Retina (tissue), 1 donor: ENCODE measurements around the gene ALK.

Experiments
- DNase-seq: peaks from one replicate; pipeline ENCODE4 v3.0.0-alpha.2; 2016

ALK gene

DNA sequence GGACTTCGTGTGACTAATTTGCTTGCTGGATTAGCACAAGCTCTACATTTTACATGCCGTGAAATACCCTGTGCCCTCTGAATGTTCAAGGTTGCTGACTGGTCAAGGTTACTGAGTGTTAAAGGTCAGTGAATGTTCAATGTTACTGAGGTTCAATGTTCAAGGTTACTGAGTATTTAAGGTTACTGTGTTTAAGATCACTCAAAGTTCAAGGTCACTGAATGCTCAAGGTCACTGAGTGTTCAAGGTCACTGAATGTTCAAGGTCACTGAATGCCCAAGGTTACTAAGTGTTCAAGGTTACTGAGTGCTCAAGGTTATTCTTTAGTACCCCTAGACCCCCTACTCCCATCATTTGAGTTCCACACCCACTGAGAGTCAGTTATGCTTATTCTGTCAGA is 528.6 kb downstream of the ALK start:
- DNase-seq, result no peak

DNA sequence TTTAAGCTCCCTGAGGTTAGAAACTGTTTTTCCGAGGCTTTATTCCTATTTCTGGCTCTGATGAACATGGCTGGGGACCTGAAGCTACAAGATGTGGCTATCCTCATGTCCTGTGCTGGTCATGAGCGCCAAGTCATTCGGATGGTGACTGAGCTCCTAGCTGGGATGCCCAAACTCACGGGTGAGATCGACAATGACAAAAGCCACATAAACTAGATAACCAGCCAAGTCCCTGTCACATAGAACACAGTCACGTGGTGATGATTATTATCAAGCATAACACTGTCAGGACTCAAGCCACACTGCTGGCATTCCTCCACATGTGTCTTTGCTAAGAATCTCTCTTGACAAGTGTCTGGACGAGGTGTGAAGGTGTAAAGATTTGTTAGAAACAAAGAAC is 531.2 kb downstream of the ALK start:
- no peak for DNase-seq

DNA sequence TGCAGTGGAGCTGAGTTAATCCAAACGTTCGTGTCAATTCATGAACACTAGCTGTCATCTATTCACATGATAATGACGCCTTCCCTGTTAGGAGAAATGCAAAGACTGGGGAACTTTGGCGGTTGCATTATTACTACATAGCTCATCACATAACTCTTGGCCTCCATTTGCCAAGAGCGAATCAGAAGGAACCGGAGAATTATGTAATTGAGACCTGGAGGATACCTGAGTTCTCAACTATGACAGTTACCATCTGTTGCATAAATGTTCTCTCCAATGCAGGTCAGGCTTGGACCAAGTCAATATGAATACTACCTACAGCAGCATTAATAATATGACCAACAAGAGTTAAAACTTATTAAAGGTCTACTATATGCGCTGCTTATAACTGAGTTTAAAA is 531.7 kb downstream of the ALK start:
- DNase-seq, result no peak

DNA sequence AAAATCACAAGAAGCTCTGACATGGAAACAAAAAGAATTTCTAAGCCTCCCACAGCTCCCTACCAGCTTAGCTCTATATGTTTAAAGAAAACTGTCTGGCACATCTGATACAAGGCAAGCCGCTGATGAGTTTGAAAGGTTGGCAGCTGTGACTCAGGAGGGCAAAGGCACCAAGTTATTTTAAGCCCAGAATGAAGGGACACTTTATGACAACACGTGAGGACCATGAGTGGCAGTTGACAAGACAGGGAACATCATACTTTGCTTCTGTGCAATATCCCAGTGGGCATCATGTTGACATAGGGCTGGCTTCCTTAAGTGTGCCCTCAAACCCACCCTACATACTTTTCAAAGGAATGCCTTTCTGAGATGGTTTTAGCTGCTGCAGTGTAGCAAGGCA is 533.3 kb downstream of the ALK start:
- no peak for DNase-seq

DNA sequence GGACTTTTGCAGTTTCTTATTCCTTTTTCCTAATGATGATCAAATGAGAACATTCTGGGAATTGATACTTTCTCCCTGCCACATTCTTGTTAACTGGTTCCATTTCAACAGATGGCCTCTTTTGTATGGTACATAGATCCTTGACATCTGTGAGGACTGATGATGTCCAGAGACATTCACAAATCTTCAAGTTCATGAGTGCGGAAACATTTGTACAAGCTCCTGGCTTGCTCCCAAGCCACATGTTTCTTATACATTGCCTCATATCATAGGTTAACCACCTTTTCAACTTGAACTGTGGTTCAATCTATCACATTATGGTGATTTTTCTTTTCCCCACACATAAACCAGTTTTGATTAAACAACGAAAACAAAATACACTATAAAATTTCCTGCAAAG is 538.9 kb downstream of the ALK start:
- DNase-seq, result no peak

DNA sequence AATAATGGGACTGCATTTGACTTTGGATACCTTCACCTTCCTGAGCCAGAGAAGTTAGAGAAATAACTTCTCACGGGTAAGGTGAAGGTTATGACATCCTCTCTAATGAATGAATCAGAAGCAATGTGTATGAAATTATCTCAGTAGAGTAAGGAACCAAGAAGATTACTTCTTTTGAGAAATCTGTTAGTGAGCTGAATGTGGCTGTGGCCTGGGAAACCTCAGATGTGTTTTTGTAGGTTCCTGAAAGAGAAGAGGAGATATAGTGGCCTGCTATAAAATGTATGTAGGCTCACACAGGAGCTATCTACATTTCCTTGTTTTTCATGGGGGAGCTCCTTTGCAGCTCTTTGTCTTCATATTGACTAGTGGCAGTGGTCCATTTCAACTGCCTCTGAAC is 543.6 kb downstream of the ALK start:
- DNase-seq, result no peak

DNA sequence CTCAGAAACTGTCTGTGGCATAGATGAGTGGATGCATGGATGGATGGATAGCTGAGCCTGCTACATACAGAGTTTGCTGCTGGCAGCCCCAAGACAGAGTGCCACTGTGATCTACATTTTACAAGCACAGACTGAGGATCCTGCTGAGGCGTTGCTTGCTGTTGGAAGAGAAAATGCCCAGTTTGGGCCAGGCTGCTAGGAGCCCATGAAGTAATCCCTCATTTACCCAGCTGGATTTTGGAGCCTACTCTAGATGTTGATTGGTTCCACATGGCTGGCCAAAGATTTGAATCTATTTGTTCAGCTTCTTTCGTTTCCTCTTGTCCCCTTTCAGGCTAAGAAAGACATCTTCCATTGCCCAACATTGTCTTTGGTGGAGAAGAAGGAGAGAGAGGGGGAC is 544.8 kb downstream of the ALK start:
- DNase-seq, result no peak

DNA sequence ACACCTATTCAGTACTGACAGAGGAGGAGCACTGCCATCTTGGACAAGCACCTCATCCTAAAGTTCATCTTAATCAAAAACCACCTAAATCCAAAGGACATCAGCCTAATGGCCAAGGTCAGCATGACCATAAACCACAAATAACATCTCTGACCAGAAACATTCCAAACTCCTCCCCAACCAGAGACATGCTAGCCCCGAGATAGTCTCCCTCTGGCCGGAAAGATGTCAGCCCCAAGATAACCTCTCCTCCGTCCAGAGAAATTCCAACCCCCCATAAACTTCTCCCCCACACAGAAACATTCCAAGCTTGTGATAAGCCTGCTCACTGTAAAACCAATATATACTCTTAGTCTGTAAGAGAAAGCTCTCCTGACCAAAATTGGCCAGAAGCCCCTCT is 545.5 kb downstream of the ALK start:
- no peak for DNase-seq

DNA sequence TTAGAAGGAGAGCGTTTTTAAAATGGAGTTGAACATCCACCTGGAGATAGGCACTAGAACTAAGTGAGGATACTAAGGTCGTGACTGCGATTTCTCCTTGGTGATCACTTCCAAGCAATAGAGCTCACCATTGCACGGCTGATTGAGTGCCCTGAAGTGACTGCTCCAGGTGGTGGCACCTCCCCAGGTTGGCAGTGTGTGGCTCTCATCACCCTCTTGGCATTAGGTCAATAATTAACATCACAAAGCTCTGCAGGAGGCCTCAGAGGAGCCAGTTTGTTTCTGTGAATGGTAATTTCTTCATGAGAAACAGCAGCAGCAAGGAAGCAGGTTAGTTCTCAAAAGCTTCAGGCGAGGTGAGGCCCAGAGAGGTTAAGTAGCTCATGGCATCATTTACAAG is 546.6 kb downstream of the ALK start:
- DNase-seq, result no peak

DNA sequence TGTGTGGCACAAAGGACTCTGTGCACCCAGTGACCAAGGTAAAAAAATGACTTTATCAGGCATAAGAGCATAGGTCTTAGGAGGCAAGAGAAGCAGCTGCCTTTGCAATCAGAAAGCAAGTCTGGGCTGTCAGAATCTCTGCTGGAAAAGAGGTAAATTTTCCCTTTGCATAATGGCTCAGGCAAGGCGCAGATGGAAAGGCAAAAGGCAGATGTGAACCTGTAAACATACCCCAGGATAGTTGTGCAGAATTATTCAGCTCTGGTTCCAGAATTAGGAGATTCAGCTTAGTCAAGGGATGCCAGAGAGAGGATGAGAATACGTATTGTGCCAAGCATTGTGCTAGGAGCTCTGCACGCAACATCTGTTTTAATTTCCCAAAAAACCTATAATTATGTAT is 547.5 kb downstream of the ALK start:
- no peak for DNase-seq

DNA sequence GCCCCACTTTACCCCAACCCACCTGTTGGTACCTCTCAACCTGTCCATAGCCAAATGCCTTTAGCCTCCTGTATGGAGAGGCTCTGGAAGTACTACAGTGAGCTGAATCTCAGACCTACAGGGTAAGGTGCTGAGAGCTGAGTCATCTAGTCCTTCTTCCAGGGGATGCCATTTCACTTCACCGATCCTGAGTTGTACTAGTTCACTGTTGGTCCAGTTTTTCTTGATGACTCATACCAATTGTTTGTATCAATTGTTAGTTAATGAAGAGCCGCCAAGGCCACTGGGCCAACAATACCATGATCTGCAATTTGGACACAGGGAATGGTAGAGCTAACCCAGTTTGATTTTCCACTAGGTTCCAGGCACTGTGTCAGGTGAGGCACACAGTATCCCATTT is 549.2 kb downstream of the ALK start:
- no peak for DNase-seq

DNA sequence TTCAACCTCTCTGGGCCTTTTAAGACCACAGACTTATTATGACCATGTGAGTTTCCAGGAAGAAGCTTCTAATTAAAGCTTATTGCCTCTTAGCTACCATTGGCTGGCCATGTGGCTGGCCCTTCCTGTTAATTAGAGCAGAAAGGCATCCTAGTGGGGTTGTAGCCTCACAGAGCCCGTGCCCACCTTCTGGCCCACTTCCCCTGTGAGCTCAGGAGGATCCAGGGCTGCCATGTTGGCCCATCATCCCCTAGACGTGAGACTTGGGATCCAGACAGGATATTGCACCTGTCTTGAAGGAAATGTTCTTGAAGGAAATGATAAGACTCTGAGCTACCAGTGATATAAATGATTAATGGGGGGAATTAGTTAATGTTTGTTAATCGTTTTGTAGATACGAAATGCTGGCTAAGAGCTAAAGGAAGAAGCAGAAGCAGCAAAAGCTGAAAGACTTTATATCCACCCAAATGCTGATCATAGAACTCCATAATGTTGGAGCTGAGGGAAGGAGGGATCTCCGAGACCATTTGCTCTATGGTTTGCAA is 550.7 kb downstream of the ALK start:
- no peak for DNase-seq

DNA sequence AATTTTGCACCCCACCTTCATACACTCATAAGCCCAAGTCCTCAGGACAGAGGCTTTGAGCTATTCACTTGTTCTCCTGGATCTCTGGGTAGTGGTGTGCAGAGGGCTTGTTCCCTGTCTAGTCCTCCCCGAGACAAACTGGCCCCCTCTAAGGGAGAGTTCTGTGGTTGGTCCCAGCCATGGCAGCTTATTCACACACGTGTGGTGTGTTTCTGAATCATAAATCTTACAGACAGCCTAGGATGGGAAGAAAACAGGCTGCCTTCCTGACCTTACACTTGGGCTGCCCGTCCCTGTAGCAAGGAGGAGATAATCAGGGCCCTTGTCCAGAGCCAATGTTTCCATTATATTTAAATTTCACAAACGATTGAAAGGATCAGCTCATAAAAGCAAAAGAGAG is 551.2 kb downstream of the ALK start:
- DNase-seq, result no peak

DNA sequence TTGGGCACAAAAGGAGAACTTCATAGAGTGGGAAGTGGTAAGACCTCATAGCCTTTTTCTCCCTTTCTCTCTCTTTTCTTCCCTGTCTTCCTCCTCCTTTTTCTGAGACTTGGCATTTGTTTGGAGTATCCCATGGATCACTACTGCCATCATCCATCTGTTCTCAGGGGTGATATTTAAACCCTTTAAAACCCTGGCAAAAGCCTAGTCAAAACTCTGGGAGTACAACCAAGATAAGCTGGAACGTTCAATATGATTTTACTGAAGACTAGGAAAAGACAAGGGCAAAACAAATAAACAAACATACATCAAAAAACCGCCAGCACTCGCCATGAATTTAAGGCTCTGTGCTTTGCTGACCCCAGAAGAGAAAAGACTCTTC is 552.7 kb downstream of the ALK start:
- no peak for DNase-seq

DNA sequence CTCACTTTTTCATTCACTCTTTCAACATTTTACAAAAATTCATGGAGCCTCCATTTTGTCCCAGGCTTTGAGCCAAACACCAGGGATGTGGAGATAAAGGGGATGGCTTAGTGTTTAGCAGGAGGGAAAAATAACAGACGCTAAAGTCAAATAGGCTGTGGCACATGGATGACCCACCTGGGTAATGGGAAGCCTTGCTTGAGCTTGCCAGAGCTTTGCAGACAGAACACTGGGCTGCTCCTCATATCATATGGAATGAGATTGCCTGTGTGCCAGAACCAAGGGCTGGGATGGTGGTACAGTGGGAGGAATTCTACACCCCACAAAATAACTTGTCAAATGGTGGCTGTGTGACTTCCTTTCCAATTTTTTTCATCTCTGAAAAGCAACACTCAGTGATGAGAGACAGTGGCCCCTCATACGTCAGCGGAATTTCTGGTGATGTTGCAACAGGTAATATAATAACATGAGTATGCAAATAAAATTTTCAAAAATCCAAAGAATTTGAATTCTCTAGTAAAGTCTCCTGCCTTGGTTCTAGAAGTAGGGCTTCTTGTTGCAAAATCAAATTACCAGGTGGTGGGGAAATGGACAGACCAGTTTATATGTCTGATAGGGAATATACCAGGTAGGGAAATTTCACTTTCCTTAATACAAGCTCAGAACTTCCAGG is 553.3 kb downstream of the ALK start:
- no peak for DNase-seq

DNA sequence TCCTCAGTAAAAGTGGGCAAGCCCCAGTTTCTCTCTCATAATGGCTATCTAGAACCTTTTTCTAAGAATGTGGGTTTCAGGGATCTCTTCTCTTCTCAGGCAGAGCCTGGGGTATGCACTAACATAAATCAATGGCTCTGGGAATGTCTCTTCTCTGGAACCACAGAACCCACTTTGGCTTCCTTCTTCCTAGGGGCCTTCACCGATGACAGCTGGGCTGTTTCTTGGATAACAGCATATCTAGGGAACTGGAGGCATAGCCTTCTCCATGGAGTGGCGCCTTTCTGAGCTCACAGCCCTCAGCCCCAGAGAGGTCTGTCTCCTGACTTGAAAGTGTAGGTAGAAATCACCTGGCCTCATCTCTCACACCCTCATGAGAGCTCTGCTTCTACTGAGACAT is 558.3 kb downstream of the ALK start:
- no peak for DNase-seq

DNA sequence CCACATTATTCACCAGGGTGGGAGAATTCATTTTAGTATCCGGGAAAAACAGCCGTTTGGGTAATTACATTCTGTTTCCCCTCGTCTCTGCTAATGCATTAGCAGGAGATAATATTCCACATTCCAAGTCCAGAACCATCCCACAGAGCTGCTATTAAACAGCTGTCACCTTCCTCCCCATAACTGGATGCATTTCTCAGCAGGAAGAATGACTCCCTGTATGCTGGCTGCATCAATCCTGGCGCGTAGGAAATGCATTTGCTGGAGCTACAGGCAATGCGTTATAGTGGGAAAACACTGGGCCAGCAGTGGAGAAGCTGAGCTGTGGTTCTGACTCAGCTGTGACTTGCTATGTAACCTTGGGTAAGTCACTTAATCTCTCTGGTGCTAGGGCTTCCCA is 560.2 kb downstream of the ALK start:
- DNase-seq, result no peak

DNA sequence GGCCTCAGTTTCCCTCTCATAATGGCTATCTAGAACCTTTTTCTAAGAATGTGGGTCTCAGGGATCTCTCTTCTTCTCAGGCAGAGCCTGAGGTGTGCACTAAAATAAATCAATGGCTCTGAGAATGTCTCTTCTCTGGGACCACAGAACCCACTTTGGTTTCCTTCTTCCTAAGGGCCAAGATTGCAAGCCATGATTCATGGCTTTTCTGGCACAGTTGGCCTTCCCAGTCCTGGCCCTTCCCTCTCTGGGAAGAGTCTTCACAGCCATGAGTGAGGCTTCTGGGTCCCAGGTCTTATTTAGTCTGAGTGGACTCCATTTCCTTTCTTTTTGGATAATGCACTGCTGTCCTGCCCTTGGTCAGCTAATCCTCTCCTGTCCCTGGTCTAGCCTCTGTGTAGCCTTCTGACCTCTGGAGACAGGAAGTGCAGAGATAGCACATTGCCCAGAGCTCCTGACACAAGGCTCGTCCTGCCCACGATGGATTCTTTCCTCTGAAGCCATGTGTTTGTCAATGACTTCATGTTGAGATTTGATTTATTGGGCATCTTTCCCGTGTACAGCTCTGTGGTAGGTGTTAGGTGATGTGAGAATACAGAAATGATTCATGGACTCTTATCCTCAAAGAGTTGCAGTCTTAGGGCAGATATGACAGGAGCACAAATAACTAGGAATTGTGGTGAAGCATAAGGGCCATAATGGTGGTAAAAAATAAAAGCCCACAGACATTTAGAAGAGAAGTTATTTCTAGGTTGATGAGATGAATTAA is 561.2 kb downstream of the ALK start:
- DNase-seq, result no peak

DNA sequence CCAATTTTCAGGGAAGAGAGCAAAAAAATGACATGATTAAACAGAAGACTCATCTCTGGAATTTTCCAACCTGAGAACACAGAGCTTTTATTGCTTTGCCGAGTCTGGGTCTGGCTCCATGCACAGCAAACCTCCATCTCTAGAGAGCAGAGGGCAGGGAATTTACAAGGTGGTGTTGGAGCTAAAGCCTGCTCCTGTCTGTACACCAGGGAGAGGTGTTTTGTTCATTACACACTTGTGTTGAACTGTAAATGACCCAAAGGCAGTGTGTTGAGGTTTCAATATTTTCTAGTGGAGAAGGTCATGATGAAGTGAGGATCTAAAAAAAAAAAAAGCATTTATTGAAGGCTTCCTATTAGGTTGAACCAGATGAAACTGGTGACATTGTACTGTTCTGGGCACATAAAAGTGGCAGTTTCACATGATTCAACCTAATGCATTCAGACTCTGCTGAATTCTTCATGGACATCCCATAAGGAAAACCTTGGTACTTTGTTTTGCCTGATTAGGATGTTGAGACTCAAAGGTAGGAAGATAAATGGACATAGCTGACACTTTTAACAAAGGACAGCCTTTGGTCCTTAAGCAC is 567.9 kb downstream of the ALK start:
- no peak for DNase-seq

DNA sequence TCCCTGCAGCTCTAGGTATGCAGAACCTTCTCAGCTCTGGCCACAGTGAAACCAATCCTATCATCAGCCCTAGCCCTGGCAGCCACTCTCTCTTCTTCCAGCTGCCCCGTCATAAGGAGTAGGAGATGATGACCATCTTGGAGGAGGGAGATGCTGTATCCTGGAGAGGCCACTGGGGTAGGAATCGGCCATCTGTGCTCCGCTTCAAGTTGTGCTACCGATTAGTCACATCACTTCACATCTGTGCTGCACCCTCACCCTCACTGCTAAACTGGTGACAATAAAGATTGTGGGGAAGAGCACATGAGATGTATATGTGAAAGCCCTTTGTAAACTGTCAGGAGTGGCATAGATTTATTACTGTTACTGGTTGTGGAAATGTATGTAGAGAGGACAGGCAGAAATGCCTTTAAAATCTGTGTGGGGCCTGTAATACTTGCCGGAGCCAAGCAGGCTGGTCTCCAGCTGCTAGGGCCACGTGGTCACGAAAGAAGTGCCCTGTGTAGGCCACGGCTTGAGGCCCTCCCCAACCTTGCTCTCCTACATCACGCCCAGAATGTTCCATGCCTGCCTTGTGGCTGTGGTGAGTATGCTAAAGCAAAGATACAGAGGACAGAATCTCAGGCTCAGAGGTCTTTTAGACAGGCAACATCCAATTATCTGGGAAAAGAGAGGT is 569.3 kb downstream of the ALK start:
- no peak for DNase-seq

DNA sequence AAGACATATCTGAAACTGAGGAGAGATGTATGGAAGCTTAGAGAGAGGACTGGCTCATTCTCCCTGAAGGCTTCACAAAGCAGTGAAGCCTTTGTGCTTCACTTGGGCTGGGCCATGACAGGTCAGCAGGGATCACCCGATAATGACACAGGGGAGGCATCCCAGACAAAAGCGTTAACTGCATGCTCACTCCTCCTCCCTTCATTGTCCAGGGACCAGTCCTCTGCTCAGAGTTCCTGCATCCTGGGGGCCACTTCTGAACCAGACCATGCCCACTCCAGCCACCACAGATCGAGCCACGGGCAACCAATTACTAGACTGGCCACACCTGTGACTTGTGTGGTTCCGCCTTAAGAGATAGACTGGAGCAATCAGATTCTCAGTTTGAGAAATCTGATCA is 570.1 kb downstream of the ALK start:
- no peak for DNase-seq

DNA sequence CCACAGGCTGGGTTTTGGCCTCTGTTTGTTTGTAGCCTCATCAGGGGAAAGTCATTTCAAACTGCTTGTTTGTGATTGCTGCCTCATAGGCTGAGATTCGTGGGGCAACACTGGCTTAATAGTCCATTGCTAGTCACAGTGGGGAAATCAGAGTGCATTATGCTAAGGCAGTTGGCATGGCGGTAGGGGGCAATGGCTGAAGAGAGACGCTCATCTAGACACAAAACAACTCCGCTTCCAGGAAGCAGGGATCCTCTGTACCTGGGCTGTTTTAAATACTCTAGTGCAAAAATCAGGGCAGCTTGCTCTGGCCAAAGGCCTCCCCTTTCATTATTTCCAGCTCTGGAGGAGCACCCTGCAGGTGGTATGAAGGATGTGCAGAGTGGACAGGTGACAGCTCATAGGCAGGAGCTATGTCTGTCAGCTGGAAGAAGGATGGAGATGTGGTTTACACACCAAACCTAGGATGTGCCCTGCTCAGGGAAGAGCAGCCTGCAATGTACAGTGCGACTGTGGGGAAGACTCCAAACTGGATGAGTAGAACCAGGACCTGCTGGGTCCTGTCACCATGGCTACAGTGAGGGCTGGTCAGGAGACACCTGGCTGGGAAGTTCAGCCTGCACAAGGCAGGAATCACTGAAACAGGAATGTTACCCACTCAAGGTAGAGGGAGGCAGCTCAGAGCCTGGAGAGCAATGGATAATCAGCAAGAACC is 571.9 kb downstream of the ALK start:
- no peak for DNase-seq
